GM13976 (cell line): ENCODE results near the gene ADAMTS7.

ENCODE experiments used
- DNase-seq: peaks from one replicate; pipeline ENCODE4 v3.0.0; 2012; ENCODE audit warnings: low spot score
- in situ Hi-C: fragments of 300-500 bp; cut with MboI; formaldehyde crosslinking; loops from one replicate; pipeline ENCODE4 v1.12.0; 2022; ENCODE audit warnings: low sequenced_read_pairs, mixed read lengths, inconsistent platforms; ENCODE audit not compliant: unreplicated experiment
- TF ChIP-seq, protein P1 (sequence below): IDR thresholded peaks from 2 replicates; pipeline ENCODE4 v1.5.1; 2012; ENCODE audit warnings: borderline replicate concordance, mild to moderate bottlenecking; ENCODE audit not compliant: insufficient read depth; ENCODE audit errors: extremely low read depth, missing control alignments, control extremely low read depth

Gene ADAMTS7, protein sequence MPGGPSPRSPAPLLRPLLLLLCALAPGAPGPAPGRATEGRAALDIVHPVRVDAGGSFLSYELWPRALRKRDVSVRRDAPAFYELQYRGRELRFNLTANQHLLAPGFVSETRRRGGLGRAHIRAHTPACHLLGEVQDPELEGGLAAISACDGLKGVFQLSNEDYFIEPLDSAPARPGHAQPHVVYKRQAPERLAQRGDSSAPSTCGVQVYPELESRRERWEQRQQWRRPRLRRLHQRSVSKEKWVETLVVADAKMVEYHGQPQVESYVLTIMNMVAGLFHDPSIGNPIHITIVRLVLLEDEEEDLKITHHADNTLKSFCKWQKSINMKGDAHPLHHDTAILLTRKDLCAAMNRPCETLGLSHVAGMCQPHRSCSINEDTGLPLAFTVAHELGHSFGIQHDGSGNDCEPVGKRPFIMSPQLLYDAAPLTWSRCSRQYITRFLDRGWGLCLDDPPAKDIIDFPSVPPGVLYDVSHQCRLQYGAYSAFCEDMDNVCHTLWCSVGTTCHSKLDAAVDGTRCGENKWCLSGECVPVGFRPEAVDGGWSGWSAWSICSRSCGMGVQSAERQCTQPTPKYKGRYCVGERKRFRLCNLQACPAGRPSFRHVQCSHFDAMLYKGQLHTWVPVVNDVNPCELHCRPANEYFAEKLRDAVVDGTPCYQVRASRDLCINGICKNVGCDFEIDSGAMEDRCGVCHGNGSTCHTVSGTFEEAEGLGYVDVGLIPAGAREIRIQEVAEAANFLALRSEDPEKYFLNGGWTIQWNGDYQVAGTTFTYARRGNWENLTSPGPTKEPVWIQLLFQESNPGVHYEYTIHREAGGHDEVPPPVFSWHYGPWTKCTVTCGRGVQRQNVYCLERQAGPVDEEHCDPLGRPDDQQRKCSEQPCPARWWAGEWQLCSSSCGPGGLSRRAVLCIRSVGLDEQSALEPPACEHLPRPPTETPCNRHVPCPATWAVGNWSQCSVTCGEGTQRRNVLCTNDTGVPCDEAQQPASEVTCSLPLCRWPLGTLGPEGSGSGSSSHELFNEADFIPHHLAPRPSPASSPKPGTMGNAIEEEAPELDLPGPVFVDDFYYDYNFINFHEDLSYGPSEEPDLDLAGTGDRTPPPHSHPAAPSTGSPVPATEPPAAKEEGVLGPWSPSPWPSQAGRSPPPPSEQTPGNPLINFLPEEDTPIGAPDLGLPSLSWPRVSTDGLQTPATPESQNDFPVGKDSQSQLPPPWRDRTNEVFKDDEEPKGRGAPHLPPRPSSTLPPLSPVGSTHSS (N-terminal part only)

DNA sequence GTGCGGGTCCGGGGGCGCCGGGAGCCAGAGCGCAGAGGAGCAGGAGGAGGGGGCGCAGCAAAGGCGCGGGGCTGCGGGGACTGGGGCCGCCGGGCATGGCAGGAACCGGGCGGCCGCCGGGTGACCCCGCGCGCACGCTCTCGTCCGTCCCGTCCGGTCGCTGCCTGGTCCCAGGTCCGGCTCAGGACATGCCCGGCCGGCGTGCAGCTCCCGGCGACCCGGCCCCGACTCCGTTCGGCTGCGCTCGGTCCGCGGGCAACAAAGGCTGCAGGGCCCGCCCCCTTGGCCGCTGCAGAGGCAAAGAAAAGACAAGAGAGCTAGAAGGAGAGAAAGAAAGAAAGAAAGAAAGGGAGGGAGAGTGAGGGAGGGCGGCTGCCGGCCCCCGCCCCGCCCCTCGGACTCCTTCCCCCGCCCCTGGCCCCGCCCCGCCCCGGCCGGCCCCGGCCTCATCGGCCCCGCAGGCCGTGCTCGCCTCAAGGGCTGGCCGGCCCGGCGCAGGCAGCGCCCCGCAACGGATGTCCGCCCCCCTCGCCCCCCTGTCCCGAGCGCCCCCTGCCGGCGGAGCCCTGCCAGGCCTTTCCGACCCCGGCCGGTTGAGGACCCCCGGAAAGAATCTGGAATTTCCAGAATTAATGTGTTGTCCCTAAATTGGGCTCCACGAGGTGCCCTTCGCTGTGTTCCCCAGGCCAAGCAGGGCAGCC, at the start of gene ADAMTS7:
Gene ADAMTS7, minus strand, starts transcription at position 341 of the 701 bp plus-strand sequence. Its CDS starts 244 bp downstream, at position 97.
- TF ChIP-seq, protein P1, sequence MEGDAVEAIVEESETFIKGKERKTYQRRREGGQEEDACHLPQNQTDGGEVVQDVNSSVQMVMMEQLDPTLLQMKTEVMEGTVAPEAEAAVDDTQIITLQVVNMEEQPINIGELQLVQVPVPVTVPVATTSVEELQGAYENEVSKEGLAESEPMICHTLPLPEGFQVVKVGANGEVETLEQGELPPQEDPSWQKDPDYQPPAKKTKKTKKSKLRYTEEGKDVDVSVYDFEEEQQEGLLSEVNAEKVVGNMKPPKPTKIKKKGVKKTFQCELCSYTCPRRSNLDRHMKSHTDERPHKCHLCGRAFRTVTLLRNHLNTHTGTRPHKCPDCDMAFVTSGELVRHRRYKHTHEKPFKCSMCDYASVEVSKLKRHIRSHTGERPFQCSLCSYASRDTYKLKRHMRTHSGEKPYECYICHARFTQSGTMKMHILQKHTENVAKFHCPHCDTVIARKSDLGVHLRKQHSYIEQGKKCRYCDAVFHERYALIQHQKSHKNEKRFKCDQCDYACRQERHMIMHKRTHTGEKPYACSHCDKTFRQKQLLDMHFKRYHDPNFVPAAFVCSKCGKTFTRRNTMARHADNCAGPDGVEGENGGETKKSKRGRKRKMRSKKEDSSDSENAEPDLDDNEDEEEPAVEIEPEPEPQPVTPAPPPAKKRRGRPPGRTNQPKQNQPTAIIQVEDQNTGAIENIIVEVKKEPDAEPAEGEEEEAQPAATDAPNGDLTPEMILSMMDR = peak; percentile 50
- DNase-seq = peak; percentile 95
- in situ Hi-C loops = no loop called here

DNA sequence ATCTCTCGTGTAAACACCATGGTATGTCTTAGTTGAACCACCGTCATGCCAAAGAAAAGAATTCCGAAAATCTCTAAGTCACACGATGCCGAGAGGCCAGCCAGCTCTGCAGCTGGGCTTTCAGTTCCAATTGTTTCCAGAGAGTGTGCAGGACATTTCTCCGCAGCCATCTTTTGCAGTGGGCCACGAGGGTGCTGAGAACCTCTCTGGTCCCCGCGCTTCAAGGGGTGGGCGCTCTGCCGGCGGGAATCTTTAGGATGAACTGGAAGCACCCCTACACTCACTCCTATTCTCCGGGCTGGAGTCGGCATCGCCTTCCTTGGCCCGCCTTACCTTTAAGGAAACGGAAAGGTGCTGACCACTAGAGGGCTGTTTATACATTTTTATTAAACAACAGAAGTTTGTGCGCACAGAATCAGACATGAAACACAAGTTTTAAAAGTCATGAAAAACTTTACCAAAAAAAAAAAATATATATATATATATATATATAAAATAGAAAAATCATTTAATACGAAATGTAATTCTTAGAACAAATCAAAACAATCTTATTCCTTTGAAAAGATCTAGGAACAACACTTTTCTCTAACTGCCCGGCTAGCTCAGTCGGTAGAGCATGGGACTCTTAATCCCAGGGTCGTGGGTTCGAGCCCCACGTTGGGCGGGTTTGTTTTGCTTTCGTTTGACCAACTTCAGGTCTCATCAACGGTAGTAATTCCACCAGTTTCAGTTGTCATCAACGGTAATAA, 48.9 kb upstream of the ADAMTS7 start:
- TF ChIP-seq, protein P1 = peak; percentile 65
- DNase-seq = peak; percentile 75
- in situ Hi-C loops = no loop called here

DNA sequence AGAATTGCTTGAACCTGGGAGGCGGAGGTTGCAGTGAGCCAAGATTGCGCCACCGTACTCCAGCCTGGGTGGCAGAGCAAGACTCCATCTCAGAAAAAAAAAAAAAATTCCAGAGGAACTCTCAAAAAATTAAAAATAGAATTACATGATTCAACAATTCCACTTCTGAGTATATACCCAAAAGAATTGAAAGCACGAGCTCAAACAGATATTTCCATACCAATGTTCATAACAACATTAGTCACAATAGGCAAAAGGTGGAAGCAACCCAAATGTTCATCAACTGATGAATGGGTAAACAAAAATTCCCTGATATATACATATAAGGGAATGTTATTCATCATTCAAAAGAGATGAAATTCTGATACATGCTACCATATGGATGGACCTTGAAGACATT, 44.5 kb upstream of the ADAMTS7 start:
- TF ChIP-seq, protein P1 = no peak
- no peak for DNase-seq
- in situ Hi-C loops = no loop called here

DNA sequence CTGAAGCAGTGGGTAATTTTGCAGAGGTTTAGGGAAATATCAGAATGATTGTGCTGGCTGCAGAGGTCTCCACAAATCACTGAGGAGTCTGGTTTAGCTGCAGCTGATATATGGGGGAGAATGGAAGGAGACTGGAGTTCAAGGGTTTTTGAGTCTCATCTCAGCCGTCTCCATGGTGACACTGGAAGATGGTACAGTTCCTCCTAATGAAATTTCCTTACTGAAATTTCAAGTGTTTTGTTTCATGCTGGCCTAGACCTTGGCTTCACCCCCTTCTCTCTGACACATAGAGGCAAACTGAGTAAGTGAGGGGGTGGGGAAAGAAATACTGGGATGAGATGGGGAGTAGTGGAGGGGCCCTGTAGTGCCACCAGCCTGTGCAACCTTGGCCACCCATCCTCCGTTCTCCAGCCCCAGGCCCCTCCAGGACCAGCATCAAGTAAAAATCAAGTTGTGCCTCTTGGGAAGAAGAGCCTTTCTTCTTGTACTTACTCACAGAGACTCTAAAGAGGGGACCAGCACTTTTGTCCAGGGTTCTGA, 43.6 kb upstream of the ADAMTS7 start:
- in situ Hi-C loops = no loop called here

DNA sequence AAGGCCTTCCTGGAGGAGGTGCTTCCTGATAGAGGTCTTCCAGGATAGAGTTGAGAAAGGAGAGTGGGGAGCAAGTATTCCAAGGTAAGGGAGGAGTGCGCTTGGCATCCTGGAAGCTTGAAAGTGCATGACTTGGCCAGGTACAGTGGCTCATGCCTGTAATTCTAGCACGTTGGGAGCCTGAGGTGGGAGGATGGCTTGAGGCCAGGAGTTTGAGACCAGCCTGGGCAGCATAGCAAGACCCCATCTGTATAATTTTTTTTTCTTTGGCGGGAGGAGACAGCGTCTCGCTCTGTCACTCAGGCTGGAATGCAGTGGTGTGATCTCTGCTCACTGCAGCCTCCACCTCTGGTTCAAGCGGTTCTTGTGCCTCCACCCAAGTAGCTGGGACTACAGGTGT, 42.2 kb upstream of the ADAMTS7 start:
- TF ChIP-seq, protein P1 = no peak
- in situ Hi-C loops = no loop called here
- DNase-seq = no peak

More for the DNA sequence above, 43.6 kb upstream of the ADAMTS7 start:
- DNase-seq = no peak
- TF ChIP-seq, protein P1 = no peak
